ENCODE data around the gene MAPRE3.

MAPRE3 gene

DNA sequence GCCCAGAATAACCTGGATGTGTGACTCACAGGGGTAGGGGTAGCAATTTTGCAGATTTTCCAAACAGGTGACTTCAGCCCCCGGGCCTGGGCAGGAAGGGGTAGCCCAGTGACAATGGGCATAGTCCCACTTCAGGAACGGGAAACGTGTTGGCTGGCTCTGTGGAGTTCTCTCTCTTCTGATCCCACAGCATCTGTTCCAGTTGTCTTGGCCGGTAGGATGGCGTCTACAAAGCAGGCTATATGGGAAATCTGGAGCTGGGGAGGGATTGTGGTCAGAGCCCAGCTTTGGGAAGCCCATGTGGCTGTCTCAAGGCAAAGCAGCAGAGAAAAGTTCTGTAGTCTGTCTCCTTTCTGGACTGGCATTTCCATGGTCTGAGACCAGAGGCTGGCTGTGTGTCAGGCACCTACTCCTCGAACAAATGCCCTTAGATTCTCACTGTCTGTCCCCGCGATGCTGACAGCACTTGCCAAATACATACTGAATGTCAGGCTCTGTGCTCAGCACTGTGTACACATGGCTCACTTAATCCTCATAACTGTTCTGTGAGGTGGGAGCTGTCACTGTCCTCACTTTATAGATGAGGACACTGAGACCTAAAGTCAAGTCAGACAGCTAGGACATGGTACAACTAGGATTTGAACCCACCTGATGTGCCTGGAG is 44.5 kb downstream of the MAPRE3 start:
- DNase-seq (ENCODE audit: low read depth, low spot score), result no peak

DNA sequence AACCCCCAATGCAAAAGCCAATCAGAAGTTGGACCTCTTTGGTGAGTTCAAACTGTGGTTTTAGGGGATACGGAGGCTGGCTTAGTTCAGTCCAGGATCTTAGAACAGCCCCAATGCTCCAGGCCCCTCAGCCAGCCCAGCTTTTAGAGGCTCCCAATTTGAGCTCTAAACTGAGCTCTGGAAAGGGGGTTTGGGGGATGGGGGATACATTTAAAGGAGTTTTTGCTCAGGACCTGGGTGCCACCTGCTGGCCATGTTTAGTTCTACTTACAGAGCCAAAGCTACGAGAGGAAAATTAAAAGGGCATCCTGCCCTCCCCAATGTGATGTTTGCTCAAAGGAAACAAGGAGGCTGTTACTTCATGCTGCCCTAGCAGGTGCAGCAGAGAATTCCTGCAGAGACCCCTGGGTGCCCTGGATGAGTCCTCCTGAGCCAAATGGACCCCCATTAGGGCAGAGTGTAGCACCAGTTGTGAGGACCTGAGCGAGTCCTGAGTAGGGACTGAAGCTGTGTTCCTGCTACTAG is 46.4 kb downstream of the MAPRE3 start:
- peak; percentile 80 for DNase-seq (ENCODE audit: low read depth, low spot score)

DNA sequence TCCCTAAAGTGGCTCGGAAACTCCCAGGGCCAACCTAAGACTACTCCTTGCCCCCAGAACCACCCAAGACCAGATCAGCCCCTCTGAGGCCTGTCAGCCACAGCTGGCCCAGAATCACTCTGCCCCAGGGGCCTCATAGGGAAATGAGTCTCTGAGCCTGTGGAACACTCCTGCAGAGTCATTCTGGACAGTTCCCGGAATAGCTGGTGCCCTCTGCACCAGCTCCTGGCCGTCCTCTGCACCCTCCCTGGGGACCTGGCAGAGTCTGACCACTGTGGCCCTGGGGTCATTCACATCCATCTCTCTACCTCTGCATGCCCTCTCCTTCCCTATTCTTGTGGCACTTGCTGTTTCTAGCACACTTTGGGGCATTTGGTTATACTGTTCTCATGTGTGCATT is 47.7 kb downstream of the MAPRE3 start:
- DNase-seq (ENCODE audit: low read depth, low spot score), result no peak

DNA sequence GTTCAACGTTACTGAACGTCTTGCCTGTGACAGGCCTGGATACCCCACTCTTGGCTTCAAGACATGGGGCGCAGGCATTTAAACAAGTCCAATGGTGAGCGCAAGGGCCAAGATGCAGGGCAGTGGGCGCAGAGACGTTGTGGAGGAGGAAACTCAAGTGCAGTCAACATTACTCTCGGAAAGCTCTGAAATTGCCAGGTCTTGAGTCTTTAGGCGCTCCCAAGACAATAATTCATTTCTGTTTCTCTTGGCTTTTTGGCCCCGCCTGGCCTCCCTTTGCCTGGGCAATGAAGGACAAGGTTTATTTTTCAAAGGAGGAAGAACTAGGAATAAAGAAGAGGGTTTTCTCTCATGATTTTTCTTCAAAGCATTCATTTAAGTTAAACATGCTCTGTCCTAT is 49.0 kb downstream of the MAPRE3 start:
- no peak for DNase-seq (ENCODE audit: low read depth, low spot score)

DNA sequence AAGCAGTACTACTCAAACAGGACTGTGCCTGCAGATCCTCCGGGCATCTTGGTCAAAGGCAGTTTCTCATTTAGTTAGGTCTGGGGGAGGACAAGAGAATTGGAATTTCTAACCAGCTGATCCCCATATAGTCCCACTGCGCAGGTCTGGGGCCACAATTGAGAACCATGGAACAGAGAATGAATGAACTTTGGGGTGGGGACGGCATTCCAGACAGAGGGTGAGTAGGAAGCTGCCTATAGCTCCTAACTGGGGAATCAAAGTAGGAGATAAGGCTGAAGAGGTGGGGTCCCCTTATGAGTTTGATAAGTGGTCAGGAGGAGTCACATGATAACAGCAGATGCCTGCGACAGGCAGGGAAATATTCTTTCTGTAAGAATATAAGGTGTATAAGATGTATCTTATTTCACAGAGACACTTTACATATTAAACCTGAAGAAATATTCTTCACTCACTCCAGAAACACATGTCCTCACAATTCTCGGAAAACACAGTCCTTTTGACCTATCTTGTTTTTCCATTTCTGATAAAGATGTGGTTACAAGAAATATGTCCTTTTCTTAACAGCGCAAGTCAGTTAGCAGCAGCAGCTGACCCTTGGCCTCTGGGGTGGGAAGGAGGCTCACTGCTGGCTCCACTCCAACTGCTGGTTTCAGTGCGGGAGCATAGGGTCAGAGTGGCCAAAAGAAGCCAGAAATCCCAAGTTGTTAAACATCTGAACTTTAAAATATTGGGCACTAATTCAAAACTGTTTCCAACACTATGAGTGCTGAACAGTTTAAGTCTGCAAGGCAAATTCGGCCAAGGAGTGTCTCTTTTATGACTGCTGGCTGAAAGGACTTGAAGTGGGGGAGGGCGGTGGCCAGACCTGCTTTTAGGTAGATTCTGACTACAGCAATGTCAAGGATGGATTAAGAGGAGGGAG is 49.8 kb downstream of the MAPRE3 start:
- no peak for DNase-seq (ENCODE audit: low read depth, low spot score)

DNA sequence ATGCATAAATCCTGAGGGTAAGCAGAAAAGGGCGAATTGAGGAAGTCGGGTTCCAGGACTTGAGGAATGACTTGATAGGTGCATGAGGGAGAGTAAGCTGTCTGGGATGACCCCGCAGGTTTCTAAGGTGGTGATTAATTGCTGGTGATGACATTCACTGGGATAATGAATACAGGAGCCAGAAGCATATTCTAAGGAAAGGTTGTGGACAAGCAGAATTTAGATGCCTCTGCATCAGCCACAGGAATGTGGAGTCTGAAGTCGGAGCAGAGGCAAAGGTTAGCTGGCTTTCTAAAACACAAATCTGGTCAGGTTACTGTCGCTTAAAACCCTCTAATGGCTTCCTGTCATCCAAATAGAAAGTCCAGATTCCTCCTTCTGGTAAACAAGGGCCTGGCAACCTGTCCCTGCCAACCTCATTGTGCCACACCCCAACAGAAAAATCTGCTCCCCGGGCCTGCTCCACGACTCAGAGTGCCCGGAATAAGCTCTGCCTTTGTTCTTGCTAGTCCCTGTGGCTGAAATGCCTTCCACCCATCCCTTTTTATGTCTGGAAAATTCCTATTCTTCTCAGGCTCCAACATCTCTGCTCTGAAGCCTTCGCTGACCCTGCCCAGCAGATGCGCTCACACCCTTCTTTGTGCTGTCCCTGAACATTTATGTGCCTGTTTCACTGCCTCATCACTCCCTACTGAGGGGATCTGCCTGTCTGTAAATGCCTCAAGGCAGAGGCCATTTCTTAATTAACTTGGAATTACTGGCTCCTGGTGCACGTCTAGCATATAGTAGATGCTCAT is 51.0 kb downstream of the MAPRE3 start:
- DNase-seq (ENCODE audit: low read depth, low spot score), result no peak

DNA sequence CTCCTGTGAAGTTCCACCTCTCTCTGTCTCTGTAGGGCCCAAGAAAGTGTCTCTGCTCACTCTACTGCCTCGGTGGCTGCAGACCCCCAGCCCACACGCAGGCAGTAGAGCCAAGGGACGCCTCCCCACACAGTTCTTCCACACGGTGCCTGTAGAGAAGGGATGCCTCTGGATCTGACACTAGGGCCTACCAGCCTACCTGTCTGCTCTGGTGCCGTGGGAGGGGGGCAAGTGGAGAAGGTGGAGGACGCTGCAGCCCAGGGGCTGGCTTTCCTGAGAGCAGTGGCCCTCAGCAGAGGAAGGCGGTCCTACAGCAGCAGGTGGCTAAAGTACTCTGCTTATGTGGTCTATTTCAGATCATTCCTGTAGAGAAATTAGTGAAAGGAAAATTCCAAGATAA is 53.3 kb downstream of the MAPRE3 start:
- DNase-seq (ENCODE audit: low read depth, low spot score), result no peak

DNA sequence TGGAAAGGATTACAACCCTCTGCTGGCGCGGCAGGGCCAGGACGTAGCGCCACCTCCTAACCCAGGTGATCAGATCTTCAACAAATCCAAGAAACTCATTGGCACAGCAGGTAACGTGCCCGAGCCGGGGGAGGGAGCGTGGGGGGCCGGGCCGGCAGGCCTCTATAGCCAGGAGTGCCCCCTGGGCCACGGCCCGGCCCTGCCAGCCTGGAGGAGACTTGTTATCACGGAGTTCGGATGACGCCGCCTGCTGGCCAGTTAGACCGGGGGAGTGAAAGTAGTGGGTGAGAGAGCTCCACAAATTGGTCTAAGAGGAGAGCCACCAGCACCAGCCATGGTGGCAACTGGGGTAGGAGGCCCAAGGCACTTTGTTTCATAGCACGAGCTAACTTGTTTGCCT is 53.8 kb downstream of the MAPRE3 start:
- no peak for DNase-seq (ENCODE audit: low read depth, low spot score)

DNA sequence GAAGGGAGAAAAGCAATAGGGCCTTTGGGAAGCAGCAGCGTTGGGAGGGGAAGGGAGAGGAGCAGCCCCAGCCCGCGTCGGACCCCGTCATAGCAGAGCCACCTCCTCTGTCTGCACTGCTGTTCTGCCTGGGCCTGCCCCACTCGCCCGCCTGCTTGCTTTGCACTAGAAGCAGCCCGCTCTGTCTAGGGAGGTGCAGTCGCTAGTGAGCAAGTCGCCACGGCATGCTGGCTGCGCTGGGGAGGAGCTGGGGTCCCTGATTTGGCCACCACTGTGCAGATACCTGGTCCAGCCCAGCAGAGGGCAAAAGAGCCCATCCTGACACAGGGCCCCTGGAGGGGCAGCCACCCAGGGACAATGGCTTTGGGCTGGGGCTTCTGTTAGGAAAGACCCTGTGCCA is 54.4 kb downstream of the MAPRE3 start:
- no peak for DNase-seq (ENCODE audit: low read depth, low spot score)

DNA sequence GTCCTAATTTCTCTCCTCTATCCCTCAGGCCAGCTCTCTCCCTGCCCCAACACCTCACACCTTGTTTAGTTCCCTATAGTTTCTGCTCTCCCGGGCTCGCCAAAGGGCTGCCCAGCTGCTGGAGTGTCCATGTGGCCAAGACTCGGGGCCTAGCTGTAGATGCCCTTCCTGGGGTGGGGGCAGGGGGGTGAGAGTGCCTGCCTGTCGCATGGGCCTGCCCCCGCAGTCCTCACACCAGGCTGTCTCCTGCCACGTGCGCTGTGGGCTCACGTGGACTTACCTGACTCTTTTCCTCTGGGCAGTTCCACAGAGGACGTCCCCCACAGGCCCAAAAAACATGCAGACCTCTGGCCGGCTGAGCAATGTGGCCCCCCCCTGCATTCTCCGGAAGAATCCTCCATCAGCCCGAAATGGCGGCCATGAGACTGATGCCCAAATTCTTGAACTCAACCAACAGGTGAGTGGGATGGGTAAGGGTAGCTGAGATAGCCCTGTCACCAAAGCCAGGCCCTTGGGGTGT is 54.9 kb downstream of the MAPRE3 start:
- DNase-seq (ENCODE audit: low read depth, low spot score), result no peak

DNA sequence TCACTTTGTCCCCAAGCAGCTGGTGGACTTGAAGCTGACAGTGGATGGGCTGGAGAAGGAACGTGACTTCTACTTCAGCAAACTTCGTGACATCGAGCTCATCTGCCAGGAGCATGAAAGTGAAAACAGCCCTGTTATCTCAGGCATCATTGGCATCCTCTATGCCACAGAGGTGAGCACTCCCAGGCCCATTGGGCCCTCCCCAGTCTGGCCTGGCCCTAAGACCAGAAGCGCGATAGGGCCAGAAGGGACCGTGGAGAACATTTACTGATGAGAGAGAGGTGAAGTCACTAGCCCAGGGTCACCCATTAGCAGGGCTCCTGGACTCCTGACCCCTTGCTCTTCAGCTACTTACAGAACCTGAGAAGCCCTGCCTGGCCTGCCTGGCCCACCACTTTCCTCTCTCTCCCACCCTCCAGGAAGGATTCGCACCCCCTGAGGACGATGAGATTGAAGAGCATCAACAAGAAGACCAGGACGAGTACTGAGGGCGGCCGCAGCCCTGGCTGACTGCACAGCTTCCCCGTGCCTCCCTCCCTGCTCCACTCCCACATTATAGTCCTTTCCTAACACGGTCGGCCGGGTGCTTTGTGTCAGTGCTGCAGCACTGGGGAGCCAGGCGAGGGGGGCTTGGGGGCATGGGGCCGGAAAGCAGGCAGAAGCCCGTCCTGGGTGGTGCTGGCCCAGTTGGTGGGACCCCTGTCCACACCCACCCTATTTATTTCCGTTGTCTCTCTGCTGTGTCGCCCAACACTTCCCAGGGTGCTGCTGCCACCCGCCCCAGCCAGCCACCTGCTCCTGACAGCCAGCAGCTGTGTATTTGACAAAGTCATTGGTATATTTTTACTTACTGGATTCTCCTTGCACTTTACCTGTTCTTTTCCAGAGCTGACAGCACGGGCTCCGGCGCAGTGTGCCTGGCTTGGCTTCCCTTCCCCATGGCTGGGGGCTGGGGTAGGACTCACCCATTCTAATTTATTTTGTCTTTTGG is 55.7 kb downstream of the MAPRE3 start:
- DNase-seq (ENCODE audit: low read depth, low spot score), result no peak

DNA sequence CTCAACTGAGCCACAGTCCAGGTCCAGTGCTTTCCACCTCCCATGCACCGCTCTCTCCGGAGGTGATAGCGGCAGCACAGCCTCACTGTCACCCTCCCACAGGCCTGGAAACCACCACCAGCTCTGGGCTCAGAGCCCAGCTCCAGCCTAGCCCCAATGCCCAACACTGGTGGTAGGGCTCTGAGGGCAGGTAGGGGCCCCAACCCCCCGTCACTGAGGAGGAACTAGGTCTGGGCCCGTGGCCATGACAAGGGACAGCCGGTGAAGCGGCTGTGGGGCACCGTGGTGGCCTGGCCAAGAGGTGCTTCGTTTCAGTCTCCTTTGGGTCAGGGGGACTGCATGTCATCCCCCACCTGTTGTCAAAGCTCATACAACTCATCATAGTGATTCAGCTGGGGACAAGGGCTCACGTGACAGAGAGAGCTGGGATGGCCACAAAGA is 56.8 kb downstream of the MAPRE3 start:
- DNase-seq (ENCODE audit: low read depth, low spot score), result no peak

DNA sequence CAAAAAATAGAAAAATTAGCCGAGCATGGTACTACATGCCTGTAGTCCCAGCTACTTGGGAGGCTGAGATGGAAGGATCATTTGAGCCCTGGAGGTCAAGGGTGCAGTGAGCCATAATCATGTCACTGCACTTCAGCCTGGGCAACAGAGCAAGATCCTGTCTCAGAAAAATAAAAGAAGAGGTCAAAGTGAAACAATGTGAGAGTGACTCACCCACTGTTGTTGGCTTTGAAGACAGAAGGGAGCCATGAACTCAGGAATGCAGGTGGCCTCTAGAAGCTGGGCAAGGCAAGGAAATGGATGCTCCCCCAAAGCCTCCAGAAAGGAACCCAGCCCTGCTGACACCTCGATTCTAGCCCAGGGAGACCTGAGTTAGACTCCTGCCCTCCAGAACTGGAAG is 58.6 kb downstream of the MAPRE3 start:
- no peak for DNase-seq (ENCODE audit: low read depth, low spot score)

DNA sequence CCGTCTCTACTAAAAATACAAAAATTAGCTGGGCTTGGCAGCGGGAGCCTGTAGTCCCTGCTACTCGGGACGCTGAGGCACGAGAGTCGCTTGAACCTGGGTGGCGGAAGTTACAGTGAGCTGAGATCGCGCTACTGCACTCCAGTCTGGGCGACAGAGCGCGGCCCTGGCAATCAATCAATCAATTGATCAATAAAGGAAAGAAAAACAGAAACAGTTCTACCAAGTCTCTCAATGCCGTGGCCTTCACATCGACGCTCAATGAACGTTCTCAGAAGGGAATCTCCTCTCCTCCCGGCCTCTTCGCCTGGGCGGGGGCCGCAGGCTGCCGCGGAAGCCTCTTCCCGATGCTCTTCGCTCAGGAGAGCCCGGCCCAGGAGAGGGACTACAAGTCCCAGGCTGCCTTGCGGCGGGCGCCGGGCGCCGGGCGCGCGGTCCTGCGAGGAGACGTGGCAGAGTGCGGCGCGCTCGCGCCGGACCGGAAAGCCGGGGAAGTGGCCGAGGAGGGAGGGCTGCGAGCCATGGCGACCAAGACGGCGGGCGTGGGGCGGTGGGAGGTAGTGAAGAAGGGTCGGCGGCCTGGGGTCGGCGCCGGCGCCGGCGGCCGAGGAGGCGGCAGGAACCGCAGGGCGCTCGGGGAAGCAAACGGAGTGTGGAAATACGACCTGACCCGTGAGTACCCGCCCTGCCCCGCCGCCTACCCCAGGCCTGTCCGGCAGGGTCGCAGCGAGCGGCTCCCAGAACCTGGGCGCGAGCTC is 62.2 kb downstream of the MAPRE3 start, which contains the start of gene TMEM214:
Gene TMEM214, plus strand, starts transcription at position 471 of the 758 bp plus-strand sequence. Its CDS starts 51 bp downstream, at position 522.
- peak; percentile 33 for DNase-seq (ENCODE audit: low read depth, low spot score)

DNA sequence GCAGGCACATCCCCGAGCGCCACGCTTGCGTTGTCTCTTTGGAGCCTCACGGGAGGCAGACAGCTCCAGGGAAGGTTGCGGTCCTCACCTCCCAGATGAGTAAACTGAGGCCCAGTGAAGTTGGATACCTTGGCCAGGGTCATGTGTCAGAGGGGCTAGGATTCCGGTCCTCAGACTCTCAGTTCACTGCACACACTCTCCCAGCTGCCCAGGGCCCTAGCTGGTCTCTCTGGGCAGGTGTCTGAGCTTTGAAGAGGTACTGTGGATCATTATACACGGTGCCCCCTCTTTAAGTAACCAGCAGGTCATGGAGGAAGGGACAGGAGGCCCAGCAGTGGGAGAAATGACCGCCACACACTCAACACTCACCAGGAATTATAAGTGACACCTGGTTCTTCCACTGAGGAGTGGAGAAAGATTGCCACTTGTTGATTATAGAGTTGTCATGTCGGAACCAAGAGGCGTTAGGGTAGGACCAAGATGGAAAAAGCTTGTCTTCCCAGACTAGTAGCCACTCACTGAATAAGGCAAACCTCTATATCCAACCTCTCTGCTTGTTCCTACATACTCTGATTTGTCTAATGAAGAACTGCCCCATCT is 62.9 kb downstream of the MAPRE3 start:
- DNase-seq (ENCODE audit: low read depth, low spot score), result no peak

DNA sequence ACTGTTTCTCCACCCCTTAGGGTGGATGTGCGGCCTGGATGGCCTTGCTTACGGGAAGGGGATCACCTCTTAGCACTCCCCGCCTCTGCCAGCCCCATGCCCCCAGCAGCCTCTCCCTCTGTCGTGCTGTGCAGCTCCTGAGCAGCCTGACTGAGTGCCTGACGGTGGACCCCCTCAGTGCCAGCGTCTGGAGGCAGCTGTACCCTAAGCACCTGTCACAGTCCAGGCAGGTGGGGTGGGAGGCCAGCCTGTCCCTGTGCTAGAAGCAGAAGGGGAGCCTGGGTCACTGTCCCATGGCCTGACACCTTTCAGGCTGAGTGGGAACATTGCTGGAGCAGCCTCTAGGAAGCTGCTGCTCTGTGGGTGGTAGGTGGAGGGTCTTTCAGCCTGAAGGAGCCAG is 67.6 kb downstream of the MAPRE3 start:
- no peak for DNase-seq (ENCODE audit: low read depth, low spot score)

DNA sequence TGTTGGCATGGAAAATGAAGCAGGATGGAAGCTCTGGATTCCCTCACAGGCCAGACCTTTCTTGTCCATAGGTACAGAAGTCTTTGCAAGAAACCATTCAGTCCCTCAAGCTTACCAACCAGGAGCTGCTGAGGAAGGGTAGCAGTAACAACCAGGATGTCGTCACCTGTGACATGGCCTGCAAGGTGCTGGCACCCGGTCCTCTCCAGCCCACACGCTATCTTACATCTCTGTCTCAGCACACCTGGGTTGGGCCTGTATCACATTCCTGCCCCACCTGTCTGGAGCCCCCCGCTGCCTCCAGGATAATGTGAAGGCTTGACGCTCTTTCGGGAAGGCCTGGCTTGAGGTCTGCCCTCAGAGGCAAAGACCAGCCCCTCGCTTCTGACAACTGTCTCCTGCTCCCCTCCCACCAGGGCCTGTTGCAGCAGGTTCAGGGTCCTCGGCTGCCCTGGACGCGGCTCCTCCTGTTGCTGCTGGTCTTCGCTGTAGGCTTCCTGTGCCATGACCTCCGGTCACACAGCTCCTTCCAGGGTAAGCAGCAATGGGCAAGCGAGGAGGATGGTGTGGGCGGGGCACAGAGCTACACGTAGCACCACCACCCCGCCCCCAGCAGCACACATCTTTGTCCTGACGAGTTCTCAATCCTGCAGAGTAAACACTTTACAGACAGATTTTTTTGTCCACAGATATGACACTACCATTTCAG is 68.3 kb downstream of the MAPRE3 start:
- DNase-seq (ENCODE audit: low read depth, low spot score), result no peak

DNA sequence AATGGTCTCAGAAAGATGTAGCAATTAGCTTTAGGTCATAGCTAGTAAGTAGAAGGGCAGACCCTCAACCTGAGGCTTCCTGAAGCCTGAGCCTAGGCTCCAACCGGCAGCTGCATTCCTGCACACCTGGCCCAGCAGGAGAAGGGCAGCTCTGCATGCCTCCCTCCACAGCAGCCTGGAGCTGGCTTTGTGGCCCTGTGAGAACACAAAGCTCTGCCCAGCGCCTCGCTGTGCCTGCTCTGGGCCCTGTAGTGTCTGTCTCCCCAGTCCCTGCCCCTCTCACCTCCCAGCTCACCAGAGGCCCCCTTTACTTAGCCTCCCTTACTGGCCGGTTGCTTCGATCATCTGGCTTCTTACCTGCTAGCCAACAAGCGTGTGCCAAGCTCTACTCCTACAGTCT is 69.0 kb downstream of the MAPRE3 start:
- no peak for DNase-seq (ENCODE audit: low read depth, low spot score)

DNA sequence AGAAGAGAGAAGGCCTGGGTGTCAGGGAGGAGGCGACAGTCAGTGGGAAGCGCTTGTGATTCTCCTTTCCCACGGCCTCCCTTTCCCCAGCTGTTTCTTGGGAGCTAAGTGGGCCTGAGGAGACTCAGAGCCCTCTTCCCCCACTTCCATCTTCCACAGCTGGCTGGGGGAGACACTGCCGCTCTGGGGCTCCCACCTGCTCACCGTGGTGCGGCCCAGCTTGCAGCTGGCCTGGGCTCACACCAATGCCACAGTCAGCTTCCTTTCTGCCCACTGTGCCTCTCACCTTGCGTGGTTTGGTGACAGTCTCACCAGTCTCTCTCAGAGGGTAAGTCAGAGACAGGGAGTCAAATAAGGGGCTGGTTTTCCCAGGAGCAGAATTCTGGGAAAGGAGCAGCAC is 69.4 kb downstream of the MAPRE3 start:
- DNase-seq (ENCODE audit: low read depth, low spot score), result no peak
